ENCODE measurements around the gene ZFHX3.

Gene ZFHX3

GRCh38 chr16:73028263-73028662 is 19.7 kb downstream of the ZFHX3 start:
- Histone ChIP-seq H3K36me3 (no peaks in the 10 kb centered on the region), H3K27me3 (peaks cover 34% of the 10 kb centered on the region), H3K9me3 (no peaks in the 10 kb centered on the region), H3K4me1 (ENCODE audit: control insufficient read depth in 1 of 2, insufficient read depth in 1 of 2, low read depth in 1 of 2, low read length in 1 of 2) (no peaks in the 10 kb centered on the region), H3K27ac (no peak overlapping the region), H3K4me3 (ENCODE audit: low read depth in 1 of 2, low read length in 1 of 2) (no peak overlapping the region)
- no peak for TF ChIP-seq CTCF (IDR thresholded peaks at IDR 0.05)

- H3K27ac ChIP-seq, result no peak overlapping the region
- no peak overlapping the region for H3K4me3 ChIP-seq (ENCODE audit: low read depth in 1 of 2, low read length in 1 of 2)
- TF ChIP-seq CTCF (IDR thresholded peaks at IDR 0.05), result no peak
- no peaks in the 10 kb centered on the region for H3K4me1 ChIP-seq (ENCODE audit: control insufficient read depth in 1 of 2, insufficient read depth in 1 of 2, low read depth in 1 of 2, low read length in 1 of 2)
- H3K27me3 ChIP-seq, result peaks cover 29% of the 10 kb centered on the region
- H3K9me3 ChIP-seq, result no peaks in the 10 kb centered on the region
- H3K36me3 ChIP-seq, result no peaks in the 10 kb centered on the region
Measured at GRCh38 chr16:73027685-73028111, 20.2 kb downstream of the ZFHX3 start.

GRCh38 chr16:73026754-73027684 is 20.9 kb downstream of the ZFHX3 start:
- Histone ChIP-seq H3K4me1 (ENCODE audit: control insufficient read depth in 1 of 2, insufficient read depth in 1 of 2, low read depth in 1 of 2, low read length in 1 of 2) (no peaks in the 10 kb centered on the region), H3K27ac (no peak overlapping the region), H3K36me3 (no peaks in the 10 kb centered on the region), H3K27me3 (peaks cover 22% of the 10 kb centered on the region), H3K9me3 (no peaks in the 10 kb centered on the region), H3K4me3 (ENCODE audit: low read depth in 1 of 2, low read length in 1 of 2) (no peak overlapping the region)
- no peak for TF ChIP-seq CTCF (IDR thresholded peaks at IDR 0.05)

GRCh38 chr16:73025856-73026210 is 22.1 kb downstream of the ZFHX3 start:
- peaks cover 10% of the 10 kb centered on the region for H3K27me3 ChIP-seq
- no peaks in the 10 kb centered on the region for H3K9me3 ChIP-seq
- H3K36me3 ChIP-seq, result no peaks in the 10 kb centered on the region
- no peak overlapping the region for H3K4me3 ChIP-seq (ENCODE audit: low read depth in 1 of 2, low read length in 1 of 2)
- no peak overlapping the region for H3K27ac ChIP-seq
- no peak for TF ChIP-seq CTCF (IDR thresholded peaks at IDR 0.05)
- no peaks in the 10 kb centered on the region for H3K4me1 ChIP-seq (ENCODE audit: control insufficient read depth in 1 of 2, insufficient read depth in 1 of 2, low read depth in 1 of 2, low read length in 1 of 2)

GRCh38 chr16:73025151-73025855 is 22.6 kb downstream of the ZFHX3 start:
- Histone ChIP-seq H3K9me3 (no peaks in the 10 kb centered on the region), H3K27ac (no peak overlapping the region), H3K4me1 (ENCODE audit: control insufficient read depth in 1 of 2, insufficient read depth in 1 of 2, low read depth in 1 of 2, low read length in 1 of 2) (no peaks in the 10 kb centered on the region), H3K4me3 (ENCODE audit: low read depth in 1 of 2, low read length in 1 of 2) (no peak overlapping the region), H3K36me3 (no peaks in the 10 kb centered on the region), H3K27me3 (peaks cover 5% of the 10 kb centered on the region)
- no peak for TF ChIP-seq CTCF (IDR thresholded peaks at IDR 0.05)
